Fibroblast of peridontal ligament (primary cell): ENCODE data around the gene COL20A1.

ENCODE experiments used
- DNase-seq: peaks from one replicate; pipeline ENCODE4 v3.0.0-alpha.2; 2010; ENCODE audit errors: extremely low read depth

The COL20A1 gene

GRCh38 chr20:63362436-63363009 is 69.5 kb downstream of the COL20A1 start:
- DNase-seq, result no peak

- no peak for DNase-seq
Observed at GRCh38 chr20:63363013-63363957, 70.3 kb downstream of the COL20A1 start.

GRCh38 chr20:63363981-63364561 is 71.1 kb downstream of the COL20A1 start:
- DNase-seq, result no peak

- no peak for DNase-seq
Observed at GRCh38 chr20:63364801-63365585, 72.0 kb downstream of the COL20A1 start.

- DNase-seq, result no peak
Observed at GRCh38 chr20:63365601-63366389, 72.8 kb downstream of the COL20A1 start.

- DNase-seq, result no peak
Observed at GRCh38 chr20:63366390-63367365, 73.7 kb downstream of the COL20A1 start.

- DNase-seq, result no peak
Observed at GRCh38 chr20:63367446-63368055, 74.6 kb downstream of the COL20A1 start.

GRCh38 chr20:63368151-63368550 is 75.2 kb downstream of the COL20A1 start:
- DNase-seq, result no peak

- no peak for DNase-seq
Observed at GRCh38 chr20:63369024-63369530, 76.1 kb downstream of the COL20A1 start.

- DNase-seq, result no peak
Observed at GRCh38 chr20:63369724-63370617, 77.0 kb downstream of the COL20A1 start.

- no peak for DNase-seq
Observed at GRCh38 chr20:63370618-63371187, 77.7 kb downstream of the COL20A1 start.

GRCh38 chr20:63371291-63371865 is 78.4 kb downstream of the COL20A1 start:
- no peak for DNase-seq

GRCh38 chr20:63372971-63373885 is 80.2 kb downstream of the COL20A1 start:
- no peak for DNase-seq

- DNase-seq, result no peak
Observed at GRCh38 chr20:63373996-63374395, 81.0 kb downstream of the COL20A1 start.

GRCh38 chr20:63374504-63374903 is 81.5 kb downstream of the COL20A1 start:
- no peak for DNase-seq

GRCh38 chr20:63375438-63375837 is 82.5 kb downstream of the COL20A1 start:
- DNase-seq, result no peak
